Measurements from ENCODE around the gene AVPR2. TPM values are rescaled to one million over a fixed set of nuclear protein-coding genes. Genes with fewer than 3 reads are reported as not detected.

Gene AVPR2
- total and polyA plus RNA-seq, 2 donors (not counting 1 experiment from before 2014, with no cell fraction given), result 0.12 TPM; not detected in 1

DNA sequence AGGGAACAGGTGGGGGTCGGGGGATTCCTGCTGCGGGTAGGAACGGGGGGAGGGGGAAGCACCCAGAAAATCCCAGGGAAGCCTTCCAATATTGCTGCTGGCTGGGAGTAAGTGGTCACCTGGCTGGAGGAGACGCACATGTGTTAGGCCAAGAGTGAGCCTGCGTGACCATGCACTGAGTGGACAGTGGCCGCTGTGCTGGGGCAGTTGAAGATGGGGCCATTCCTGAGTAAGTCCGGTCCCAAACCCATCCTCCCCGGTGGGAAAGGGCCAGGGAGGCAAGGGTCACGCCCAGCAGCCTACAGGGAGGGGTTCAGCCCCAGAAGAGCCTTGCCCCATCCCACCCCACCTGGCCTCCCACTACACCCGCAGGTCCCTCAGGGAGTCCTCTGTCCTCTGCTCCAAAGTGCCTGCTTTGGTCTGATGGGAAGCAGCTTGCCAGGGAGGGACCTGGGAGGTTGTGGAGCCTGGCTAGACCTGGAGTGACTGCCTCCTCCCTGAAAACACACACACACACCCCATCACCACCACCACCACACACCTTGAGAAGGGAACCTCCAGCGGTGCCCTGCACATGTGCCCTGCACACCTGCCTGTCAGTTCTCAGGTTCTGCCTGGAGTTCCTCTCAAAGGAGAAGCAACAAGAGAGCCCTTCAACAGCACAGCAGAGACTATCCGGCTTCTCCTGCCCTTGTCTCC lies 24.6 kb upstream of the AVPR2 start:
- ChIA-PET POLR2A (no interaction called here), CTCF (no interaction called here)
- no peak overlapping the region for H3K4me3 ChIP-seq (ENCODE audit: control extremely low read depth in 1 of 5, extremely low read depth in 1 of 5, insufficient read depth in 1 of 5, low read depth in 2 of 5, low read length in 4 of 5)
- peaks cover 12 to 15% of the 10 kb centered on the region in 2 donors for H3K4me1 ChIP-seq (ENCODE audit: control insufficient read depth in 2 of 2, insufficient read depth in 2 of 2, low read length in 2 of 2)
- no peak overlapping the region for H3K9ac ChIP-seq (ENCODE audit: low read length)
- no peak overlapping the region for H3K27ac ChIP-seq (ENCODE audit: low read length in 2 of 2)
- H3K9me3 ChIP-seq (ENCODE audit: control extremely low read depth in 1 of 3, control insufficient read depth in 2 of 3, insufficient read depth in 1 of 3, low read length in 2 of 3), result peaks cover 0 to 3% (median 0%) of the 10 kb centered on the region in 3 donors
- intact Hi-C loops (cut with micrococcal nuclease), result no loop called here
- H3K27me3 Mint-ChIP-seq, result peaks cover 24% of the 10 kb centered on the region
- no peak overlapping the region for H3K4me2 ChIP-seq (replicated peaks; ENCODE audit: low read depth, low read length, poor library complexity, severe bottlenecking)
- H3K4me1 Mint-ChIP-seq, result peaks cover 19% of the 10 kb centered on the region
- no peak overlapping the region for H3K4me3 Mint-ChIP-seq
- DNase-seq (no peak), ATAC-seq (ENCODE audit: low read depth) (no peak)
- no peak overlapping the region for H3K27ac Mint-ChIP-seq
- H2AFZ ChIP-seq (ENCODE audit: insufficient read depth, low read depth, low read length, poor library complexity, severe bottlenecking), result no peak overlapping the region
- no peaks in the 10 kb centered on the region for H3K79me2 ChIP-seq (ENCODE audit: control insufficient read depth, insufficient read depth, low read length)
- TF ChIP-seq EZH2 (IDR thresholded peaks at IDR 0.05; ENCODE audit: borderline replicate concordance, insufficient read depth, low read depth, low read length, poor library complexity, severe bottlenecking), result no peak
- TF ChIP-seq, protein P1, sequence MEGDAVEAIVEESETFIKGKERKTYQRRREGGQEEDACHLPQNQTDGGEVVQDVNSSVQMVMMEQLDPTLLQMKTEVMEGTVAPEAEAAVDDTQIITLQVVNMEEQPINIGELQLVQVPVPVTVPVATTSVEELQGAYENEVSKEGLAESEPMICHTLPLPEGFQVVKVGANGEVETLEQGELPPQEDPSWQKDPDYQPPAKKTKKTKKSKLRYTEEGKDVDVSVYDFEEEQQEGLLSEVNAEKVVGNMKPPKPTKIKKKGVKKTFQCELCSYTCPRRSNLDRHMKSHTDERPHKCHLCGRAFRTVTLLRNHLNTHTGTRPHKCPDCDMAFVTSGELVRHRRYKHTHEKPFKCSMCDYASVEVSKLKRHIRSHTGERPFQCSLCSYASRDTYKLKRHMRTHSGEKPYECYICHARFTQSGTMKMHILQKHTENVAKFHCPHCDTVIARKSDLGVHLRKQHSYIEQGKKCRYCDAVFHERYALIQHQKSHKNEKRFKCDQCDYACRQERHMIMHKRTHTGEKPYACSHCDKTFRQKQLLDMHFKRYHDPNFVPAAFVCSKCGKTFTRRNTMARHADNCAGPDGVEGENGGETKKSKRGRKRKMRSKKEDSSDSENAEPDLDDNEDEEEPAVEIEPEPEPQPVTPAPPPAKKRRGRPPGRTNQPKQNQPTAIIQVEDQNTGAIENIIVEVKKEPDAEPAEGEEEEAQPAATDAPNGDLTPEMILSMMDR (IDR thresholded peaks at IDR 0.05), result no peak
- H3K36me3 ChIP-seq (replicated peaks in 1 of 2; ENCODE audit: control extremely low read depth in 1 of 2, control insufficient read depth in 1 of 2, extremely low read depth in 1 of 2, insufficient read depth in 2 of 2, low read length in 1 of 2), result no peaks in the 10 kb centered on the region
- H3K27me3 ChIP-seq (replicated peaks in 1 of 4; ENCODE audit: control extremely low read depth in 1 of 4, control insufficient read depth in 3 of 4, insufficient read depth in 4 of 4, low read length in 3 of 4), result peaks cover 0 to 61% (median 13%) of the 10 kb centered on the region in 4 experiments
- H4K20me1 ChIP-seq (ENCODE audit: control insufficient read depth, insufficient read depth, low read length, poor library complexity, severe bottlenecking), result no peaks in the 10 kb centered on the region
- no peaks in the 10 kb centered on the region for H3K9me3 Mint-ChIP-seq (ENCODE audit: insufficient read depth)
- 83% methylated on average over 5 of the region's 12 CpGs for WGBS (ENCODE audit: insufficient coverage)

DNA sequence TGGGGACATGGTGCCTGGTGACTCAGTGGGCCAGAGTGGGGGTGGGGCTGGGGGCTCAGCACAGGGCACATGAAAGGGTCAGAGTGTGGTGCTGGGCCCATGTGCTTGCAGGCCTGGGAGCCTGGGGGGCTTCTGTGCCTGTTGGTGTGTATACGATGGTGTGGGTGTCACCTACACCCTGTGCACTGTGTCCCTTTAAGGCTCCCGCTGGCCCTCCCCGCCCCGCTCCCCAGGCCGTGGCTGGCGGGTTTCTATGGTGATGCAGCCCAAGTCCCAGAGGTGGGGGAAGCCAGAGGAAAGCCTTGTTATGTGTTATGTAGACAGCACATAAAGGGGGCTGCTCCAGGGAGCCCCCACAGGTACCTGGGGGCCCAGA lies 24.0 kb upstream of the AVPR2 start:
- H3K9me3 Mint-ChIP-seq (ENCODE audit: insufficient read depth), result no peaks in the 10 kb centered on the region
- Histone ChIP-seq H3K9me3 (ENCODE audit: control extremely low read depth in 1 of 3, control insufficient read depth in 2 of 3, insufficient read depth in 1 of 3, low read length in 2 of 3) (peaks cover 0 to 6% (median 0%) of the 10 kb centered on the region in 3 donors), H3K4me2 (replicated peaks; ENCODE audit: low read depth, low read length, poor library complexity, severe bottlenecking) (no peak overlapping the region), H3K79me2 (ENCODE audit: control insufficient read depth, insufficient read depth, low read length) (no peaks in the 10 kb centered on the region), H3K27me3 (replicated peaks in 1 of 4; ENCODE audit: control extremely low read depth in 1 of 4, control insufficient read depth in 3 of 4, insufficient read depth in 4 of 4, low read length in 3 of 4) (peaks cover 0 to 62% (median 16%) of the 10 kb centered on the region in 4 experiments), H3K36me3 (replicated peaks in 1 of 2; ENCODE audit: control extremely low read depth in 1 of 2, control insufficient read depth in 1 of 2, extremely low read depth in 1 of 2, insufficient read depth in 2 of 2, low read length in 1 of 2) (no peaks in the 10 kb centered on the region), H4K20me1 (ENCODE audit: control insufficient read depth, insufficient read depth, low read length, poor library complexity, severe bottlenecking) (no peaks in the 10 kb centered on the region), H3K9ac (ENCODE audit: low read length) (no peak overlapping the region), H2AFZ (ENCODE audit: insufficient read depth, low read depth, low read length, poor library complexity, severe bottlenecking) (no peak overlapping the region), H3K4me3 (ENCODE audit: control extremely low read depth in 1 of 5, extremely low read depth in 1 of 5, insufficient read depth in 1 of 5, low read depth in 2 of 5, low read length in 4 of 5) (no peak overlapping the region), H3K4me1 (ENCODE audit: control insufficient read depth in 2 of 2, insufficient read depth in 2 of 2, low read length in 2 of 2) (peaks cover 18 to 20% of the 10 kb centered on the region in 2 donors), H3K27ac (ENCODE audit: low read length in 2 of 2) (no peak overlapping the region)
- intact Hi-C loops (cut with micrococcal nuclease), result no loop called here
- H3K27me3 Mint-ChIP-seq, result peaks cover 23% of the 10 kb centered on the region
- H3K4me1 Mint-ChIP-seq, result peaks cover 20% of the 10 kb centered on the region
- H3K4me3 Mint-ChIP-seq, result no peak overlapping the region
- ATAC-seq (ENCODE audit: low read depth) (no peak), DNase-seq (no peak)
- 0% methylated on average over 1 of the region's 6 CpGs for WGBS (ENCODE audit: insufficient coverage)
- ChIA-PET POLR2A (no interaction called here), CTCF (no interaction called here)
- no peak for TF ChIP-seq EZH2 (IDR thresholded peaks at IDR 0.05; ENCODE audit: borderline replicate concordance, insufficient read depth, low read depth, low read length, poor library complexity, severe bottlenecking)
- TF ChIP-seq, protein P1 (IDR thresholded peaks at IDR 0.05), result no peak
- no peak overlapping the region for H3K27ac Mint-ChIP-seq
